Esophagus squamous epithelium (tissue), 5 donors: ENCODE results near the gene HNRNPL. TPM values are rescaled to one million over a fixed set of nuclear protein-coding genes. Genes with fewer than 3 reads are reported as not detected.
A peak's percentile ranks its signal among the peaks of the same experiment; 100 is the strongest.

Experiments used
- DNase-seq: peaks from one replicate; lab custom pipeline; 2025; lab: John Stamatoyannopoulos, UW
- H3K27ac ChIP-seq, 4 donors: fragments of 200-600 bp; sonication (generic); one replicate each; pipeline ENCODE4 v1.5.1; 2016 to 2019; ENCODE audit warnings: mild to moderate bottlenecking in 1 of 4
- H3K27me3 ChIP-seq, 4 donors: fragments of 200-600 bp; sonication (generic); 1 replicate in 3 of 4; 2 replicates in 1 of 4; pipeline versions ENCODE4 v1.5.1 to v1.6.0; 2017 to 2021; ENCODE audit warnings: antibody characterized with exemption in 1 of 4
- H3K36me3 ChIP-seq, 3 donors: fragments of 200-600 bp; sonication (generic); one replicate each; pipeline ENCODE4 v1.5.1; 2016 to 2019
- H3K4me1 ChIP-seq, 3 donors: fragments of 200-600 bp; sonication (generic); one replicate each; pipeline ENCODE4 v1.5.1; 2017 to 2019
- H3K4me3 ChIP-seq, 4 donors: fragments of 200-600 bp; sonication (generic); 1 replicate in 3 of 4; 2 replicates in 1 of 4; pipeline ENCODE4 v1.5.1; 2016 to 2019; ENCODE audit warnings: mild to moderate bottlenecking in 2 of 4, moderate library complexity in 1 of 4
- H3K9me3 ChIP-seq, 3 donors: fragments of 200-600 bp; sonication (generic); one replicate each; pipeline ENCODE4 v1.5.1; 2016 to 2019
- POLR2A ChIP-seq, 4 donors: fragments of 450-650 bp; IDR thresholded peaks; one replicate each; pipeline ENCODE4 v1.6.1; 2017; ENCODE audit warnings: antibody characterized with exemption in 4 of 4, mild to moderate bottlenecking in 4 of 4, moderate library complexity in 3 of 4
- WGBS, 2 donors: methylation state at CpG; one replicate each; pipeline ENCODE4 v1.1.5; 2018; 5-methylcytosine and 5-hydroxymethylcytosine counted together
- intact Hi-C: fragments of 100-400 bp; cut with DNase I; formaldehyde crosslinking; loops from one replicate; pipeline ENCODE4 v1.15.0; 2022
- total RNA-seq, 4 donors: library from RNA; depleted of rRNA; stranded (reverse); fragments of >200 nt; gene quantifications; one replicate each; pipeline ENCODE4 v1.1.0, GENCODE V29; 2016
- TF ChIP-seq, protein P1 (sequence below), 6 experiments: fragments of 450-650 bp in 4 of 6; fragments of 200-600 bp in 2 of 6; sonication (generic) in 2 of 6; IDR thresholded peaks; one replicate each; pipeline ENCODE4 v1.5.1; 2016 to 2019; ENCODE audit warnings: antibody characterized with exemption in 6 of 6, mild to moderate bottlenecking in 4 of 6, moderate library complexity in 4 of 6
- donor health status: DM: yes; HTN: yes; CAD: no.

Gene HNRNPL
- total RNA-seq, 4 donors from 2014 or later = 136 to 186 (median 167) TPM

DNA sequence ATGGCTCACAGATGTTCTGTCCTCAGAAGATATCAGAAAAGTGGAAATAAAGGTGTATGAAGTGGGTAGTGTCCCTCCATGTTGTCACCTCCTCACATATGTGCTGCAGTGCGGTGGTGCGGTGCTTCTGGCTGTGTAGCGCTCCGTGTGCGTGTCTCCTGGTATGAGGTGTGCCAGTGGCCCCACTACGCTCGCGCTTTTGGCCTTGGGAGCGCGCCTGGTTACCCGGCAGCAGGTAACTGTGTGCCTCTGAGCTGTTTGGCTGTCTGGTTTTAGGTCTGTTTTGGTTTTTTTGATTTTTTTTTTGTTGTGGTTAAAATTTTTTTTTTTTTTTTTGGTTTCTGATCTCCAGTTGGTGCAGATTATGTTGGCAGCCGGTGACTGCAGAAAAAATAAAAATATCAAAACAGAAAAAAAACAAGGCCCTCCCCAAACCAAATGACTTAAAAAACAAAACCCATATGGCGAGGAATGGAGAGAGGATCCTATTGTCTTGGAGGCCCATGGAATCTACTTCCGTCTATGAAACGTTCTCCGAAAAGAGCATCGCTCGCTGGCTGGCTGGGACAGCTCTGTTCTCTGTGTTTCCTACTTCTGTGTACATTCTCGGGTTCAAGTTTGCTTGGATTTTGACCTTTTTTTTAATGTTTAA lies 7.9 kb downstream of the HNRNPL start:
- H3K4me1 ChIP-seq = peaks cover 25 to 98% (median 55%) of the 10 kb centered on the region in 3 donors
- no peaks in the 10 kb centered on the region for H3K9me3 ChIP-seq
- peak overlapping the region in 2 of 4 donors; percentile 6 to 13 for H3K4me3 ChIP-seq
- TF ChIP-seq, protein P1, sequence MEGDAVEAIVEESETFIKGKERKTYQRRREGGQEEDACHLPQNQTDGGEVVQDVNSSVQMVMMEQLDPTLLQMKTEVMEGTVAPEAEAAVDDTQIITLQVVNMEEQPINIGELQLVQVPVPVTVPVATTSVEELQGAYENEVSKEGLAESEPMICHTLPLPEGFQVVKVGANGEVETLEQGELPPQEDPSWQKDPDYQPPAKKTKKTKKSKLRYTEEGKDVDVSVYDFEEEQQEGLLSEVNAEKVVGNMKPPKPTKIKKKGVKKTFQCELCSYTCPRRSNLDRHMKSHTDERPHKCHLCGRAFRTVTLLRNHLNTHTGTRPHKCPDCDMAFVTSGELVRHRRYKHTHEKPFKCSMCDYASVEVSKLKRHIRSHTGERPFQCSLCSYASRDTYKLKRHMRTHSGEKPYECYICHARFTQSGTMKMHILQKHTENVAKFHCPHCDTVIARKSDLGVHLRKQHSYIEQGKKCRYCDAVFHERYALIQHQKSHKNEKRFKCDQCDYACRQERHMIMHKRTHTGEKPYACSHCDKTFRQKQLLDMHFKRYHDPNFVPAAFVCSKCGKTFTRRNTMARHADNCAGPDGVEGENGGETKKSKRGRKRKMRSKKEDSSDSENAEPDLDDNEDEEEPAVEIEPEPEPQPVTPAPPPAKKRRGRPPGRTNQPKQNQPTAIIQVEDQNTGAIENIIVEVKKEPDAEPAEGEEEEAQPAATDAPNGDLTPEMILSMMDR (IDR thresholded peaks at IDR 0.05) = no peak
- no peak for TF ChIP-seq POLR2A (IDR thresholded peaks at IDR 0.05)
- DNase-seq = no peak
- peak overlapping the region in 3 of 4 donors; percentile 77 to 94 (median 90) for H3K27ac ChIP-seq
- peaks cover 92 to 100% (median 98%) of the 10 kb centered on the region in 3 donors for H3K36me3 ChIP-seq
- intact Hi-C loops = no loop called here
- WGBS, 2 donors = 81 to 89% methylated on average over 18 to 19 of the region's 19 CpGs
- H3K27me3 ChIP-seq = no peaks in the 10 kb centered on the region

DNA sequence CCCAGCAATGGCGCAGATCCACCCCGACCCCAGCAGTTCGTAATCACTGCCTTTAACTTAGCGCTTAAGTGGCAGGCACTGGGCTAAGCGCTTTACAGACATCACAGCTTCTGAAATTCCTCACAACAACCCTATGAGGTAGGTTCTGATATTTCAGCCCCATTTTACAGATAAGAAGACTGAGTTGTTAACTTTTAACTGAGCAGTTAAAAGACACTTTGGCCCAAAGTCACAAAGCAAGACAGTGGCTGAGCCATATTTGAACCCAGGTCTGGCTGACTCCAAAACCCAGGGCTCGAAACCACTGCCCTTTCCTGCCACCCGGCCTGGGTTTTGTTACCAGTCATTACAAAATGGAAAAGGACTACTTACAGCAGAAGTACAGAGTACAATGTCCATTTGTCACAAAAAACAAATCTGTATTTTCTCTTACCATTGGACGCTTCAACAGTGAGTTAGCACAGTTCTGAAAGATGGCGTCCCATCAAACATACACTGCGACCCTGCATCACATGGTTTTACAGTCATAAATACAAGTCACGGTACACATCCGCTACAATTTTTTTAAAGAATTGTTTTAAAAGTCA lies 8.5 kb downstream of the HNRNPL start:
- Histone ChIP-seq H3K4me1 (peaks cover 26 to 98% (median 58%) of the 10 kb centered on the region in 3 donors), H3K36me3 (peaks cover 90 to 100% (median 92%) of the 10 kb centered on the region in 3 donors), H3K27ac (peak overlapping the region in 3 of 4 donors; percentile 77 to 94 (median 90)), H3K27me3 (no peaks in the 10 kb centered on the region), H3K4me3 (peak overlapping the region in 2 of 4 donors; percentile 6 to 13), H3K9me3 (no peaks in the 10 kb centered on the region)
- no peak for DNase-seq
- TF ChIP-seq, protein P1 (IDR thresholded peaks at IDR 0.05) = no peak
- TF ChIP-seq POLR2A (IDR thresholded peaks at IDR 0.05) = no peak
- intact Hi-C loops = no loop called here
- 88 to 90% methylated on average over 12 of the region's 12 CpGs for WGBS, 2 donors

DNA sequence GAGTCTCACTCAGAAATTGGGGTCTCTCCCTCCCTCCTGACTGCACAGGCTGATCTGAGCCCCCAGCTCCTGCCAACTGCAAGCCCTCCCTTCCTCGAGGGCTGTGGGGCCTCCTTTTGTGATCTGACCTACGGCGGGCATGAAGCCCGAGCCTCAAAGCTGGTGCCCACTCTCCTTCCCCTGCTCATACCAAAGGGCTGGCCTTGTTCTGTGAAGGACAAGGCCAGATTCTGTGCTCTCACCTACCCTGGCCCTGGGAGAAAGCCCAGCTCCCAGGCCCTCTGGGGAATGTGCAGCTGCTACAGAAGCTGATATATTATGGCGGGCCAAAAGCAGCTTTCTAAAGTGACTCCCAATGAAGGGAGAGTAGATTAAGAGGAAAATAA lies 9.2 kb downstream of the HNRNPL start:
- intact Hi-C loops = no loop called here
- TF ChIP-seq, protein P1 (IDR thresholded peaks at IDR 0.05) = no peak
- no peak for TF ChIP-seq POLR2A (IDR thresholded peaks at IDR 0.05)
- H3K36me3 ChIP-seq = peaks cover 88 to 100% (median 91%) of the 10 kb centered on the region in 3 donors
- H3K9me3 ChIP-seq = no peaks in the 10 kb centered on the region
- H3K4me1 ChIP-seq = peaks cover 31 to 98% (median 58%) of the 10 kb centered on the region in 3 donors
- no peaks in the 10 kb centered on the region for H3K27me3 ChIP-seq
- no peak overlapping the region for H3K4me3 ChIP-seq
- peak overlapping the region; percentile 77 to 94 (median 87) for H3K27ac ChIP-seq
- 60 to 84% methylated on average over 2 of the region's 5 CpGs for WGBS, 2 donors
- no peak for DNase-seq

DNA sequence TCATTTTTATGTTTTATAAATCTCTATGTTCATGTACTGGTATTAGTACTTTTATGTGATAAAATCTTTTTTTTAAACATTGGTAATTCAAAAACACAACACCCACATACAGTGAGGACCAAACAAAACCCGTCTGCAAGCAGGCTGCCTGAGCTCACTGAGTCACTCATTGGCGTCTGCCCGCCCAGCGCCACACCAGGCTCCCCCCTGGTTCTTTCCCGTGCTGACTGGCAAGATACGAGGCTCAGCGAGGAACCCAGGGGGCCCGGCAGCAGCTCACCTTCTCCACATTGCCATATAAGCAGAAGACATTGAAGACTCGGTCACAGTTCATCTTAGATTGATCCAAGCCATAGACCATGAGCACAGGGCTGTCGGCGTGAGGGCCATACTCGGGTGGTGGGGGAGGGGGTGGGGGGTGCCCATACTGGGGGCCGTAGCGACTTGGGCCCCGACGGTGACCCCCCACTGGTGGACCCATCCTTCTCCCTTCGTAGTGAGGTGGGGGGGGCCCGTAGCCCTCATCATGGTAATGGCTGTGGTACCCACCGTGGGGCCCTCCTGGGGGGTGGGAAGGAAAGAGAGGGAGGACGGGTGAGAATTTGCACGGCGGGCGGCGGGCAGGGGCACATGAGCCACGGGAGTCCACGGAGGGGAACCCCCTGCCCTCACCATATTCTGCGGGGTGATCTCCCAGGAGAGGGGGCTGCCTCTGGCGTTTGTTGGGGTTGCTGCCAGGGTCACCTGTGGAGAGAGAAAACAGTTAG lies 9.8 kb downstream of the HNRNPL start:
- no peak for DNase-seq
- intact Hi-C loops = loop anchor here (10.0 kb wide), 1 partner anchor 105 kb away; no protein-coding TSS in a partner anchor
- Histone ChIP-seq H3K4me3 (no peak overlapping the region), H3K36me3 (peaks cover 83 to 100% (median 87%) of the 10 kb centered on the region in 3 donors), H3K4me1 (peaks cover 31 to 97% (median 57%) of the 10 kb centered on the region in 3 donors), H3K9me3 (no peaks in the 10 kb centered on the region), H3K27ac (peak overlapping the region; percentile 77 to 94 (median 87)), H3K27me3 (no peaks in the 10 kb centered on the region)
- WGBS, 2 donors = 53 to 55% methylated on average over 10 to 23 of the region's 28 CpGs
- no peak for TF ChIP-seq POLR2A (IDR thresholded peaks at IDR 0.05)
- TF ChIP-seq, protein P1 (IDR thresholded peaks at IDR 0.05) = no peak
